ENCODE results near the gene ROBO1.

The ROBO1 gene

DNA sequence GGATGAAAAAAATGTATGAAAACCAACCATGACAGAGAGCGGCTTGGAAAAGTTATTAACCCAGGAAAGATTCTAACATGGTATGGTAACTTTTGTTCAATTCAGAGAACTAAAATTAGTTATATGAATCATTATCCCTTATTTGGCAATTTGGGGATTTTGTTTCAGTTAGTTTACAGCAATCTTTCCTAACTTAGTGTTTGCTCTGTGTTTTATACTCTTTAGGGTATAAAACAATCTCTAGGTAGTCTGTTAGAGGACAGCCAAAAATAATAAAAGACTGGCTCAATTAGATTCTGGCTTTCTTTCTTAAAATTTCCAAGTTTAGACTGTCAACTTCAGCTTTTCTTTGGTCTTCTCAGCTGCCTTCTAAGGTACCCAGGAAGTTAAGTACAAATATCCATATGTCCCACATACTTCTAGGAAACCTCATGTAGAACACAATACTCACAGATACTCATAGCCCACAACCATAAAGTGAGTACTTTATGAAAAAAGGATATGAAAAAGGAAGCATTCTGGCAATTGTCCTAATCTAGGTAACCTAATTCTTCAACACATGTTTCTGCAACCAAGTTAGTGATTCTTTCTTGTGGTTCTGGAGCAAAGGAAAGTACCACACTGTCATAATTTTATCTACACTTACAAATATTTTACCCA, 849.3 kb downstream of the ROBO1 start:
- Histone ChIP-seq H3K4me3 (ENCODE audit: low read depth, low read length) (no peak overlapping the region), H3K4me1 (ENCODE audit: control insufficient read depth, insufficient read depth, low read length) (peaks cover 8% of the 10 kb centered on the region; the same call in 1 of the 2 replicates), H3K27ac (ENCODE audit: low read depth, low read length) (peak overlapping the region; percentile 5), H3K36me3 (ENCODE audit: control insufficient read depth, insufficient read depth, low read length) (no peaks in the 10 kb centered on the region), H3K9me3 (ENCODE audit: control insufficient read depth, insufficient read depth, low read length) (no peaks in the 10 kb centered on the region), H3K9ac (ENCODE audit: low read depth, low read length) (no peak overlapping the region), H3K27me3 (ENCODE audit: control insufficient read depth, insufficient read depth, low read length) (no peaks in the 10 kb centered on the region)

DNA sequence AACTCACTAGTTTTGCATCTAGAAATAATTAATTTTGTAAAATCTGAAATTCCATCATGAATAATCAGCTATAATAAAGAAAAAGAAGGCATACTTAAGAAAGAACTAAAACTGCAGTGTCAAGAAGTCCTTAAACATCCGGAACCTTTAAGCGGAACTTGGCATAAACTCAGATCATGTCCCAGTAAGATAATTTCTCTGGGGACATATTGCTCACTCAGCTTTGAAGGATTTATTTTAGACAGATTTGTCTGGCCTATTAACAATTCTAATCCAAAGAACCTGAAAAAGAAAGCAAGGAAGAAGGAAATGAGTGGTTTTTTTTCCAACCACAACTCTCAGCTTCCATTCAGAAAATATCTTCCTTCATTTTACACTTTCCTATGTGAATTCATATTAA, 850.3 kb downstream of the ROBO1 start:
- H3K27me3 ChIP-seq (ENCODE audit: control insufficient read depth, insufficient read depth, low read length) = no peaks in the 10 kb centered on the region
- no peak overlapping the region for H3K9ac ChIP-seq (ENCODE audit: low read depth, low read length)
- no peak overlapping the region for H3K4me3 ChIP-seq (ENCODE audit: low read depth, low read length)
- no peaks in the 10 kb centered on the region for H3K9me3 ChIP-seq (ENCODE audit: control insufficient read depth, insufficient read depth, low read length)
- no peaks in the 10 kb centered on the region for H3K36me3 ChIP-seq (ENCODE audit: control insufficient read depth, insufficient read depth, low read length)
- H3K4me1 ChIP-seq (ENCODE audit: control insufficient read depth, insufficient read depth, low read length) = peaks cover 9% of the 10 kb centered on the region; the same call in 1 of the 2 replicates
- no peak overlapping the region for H3K27ac ChIP-seq (ENCODE audit: low read depth, low read length)

GRCh38 chr3:78913711-78914110, 854.1 kb downstream of the ROBO1 start:
- Histone ChIP-seq H3K9ac (ENCODE audit: low read depth, low read length) (no peak overlapping the region), H3K36me3 (ENCODE audit: control insufficient read depth, insufficient read depth, low read length) (no peaks in the 10 kb centered on the region), H3K27me3 (ENCODE audit: control insufficient read depth, insufficient read depth, low read length) (no peaks in the 10 kb centered on the region), H3K9me3 (ENCODE audit: control insufficient read depth, insufficient read depth, low read length) (no peaks in the 10 kb centered on the region), H3K4me1 (ENCODE audit: control insufficient read depth, insufficient read depth, low read length) (peaks cover 9% of the 10 kb centered on the region; the same call in 1 of the 2 replicates), H3K27ac (ENCODE audit: low read depth, low read length) (no peak overlapping the region), H3K4me3 (ENCODE audit: low read depth, low read length) (no peak overlapping the region)

DNA sequence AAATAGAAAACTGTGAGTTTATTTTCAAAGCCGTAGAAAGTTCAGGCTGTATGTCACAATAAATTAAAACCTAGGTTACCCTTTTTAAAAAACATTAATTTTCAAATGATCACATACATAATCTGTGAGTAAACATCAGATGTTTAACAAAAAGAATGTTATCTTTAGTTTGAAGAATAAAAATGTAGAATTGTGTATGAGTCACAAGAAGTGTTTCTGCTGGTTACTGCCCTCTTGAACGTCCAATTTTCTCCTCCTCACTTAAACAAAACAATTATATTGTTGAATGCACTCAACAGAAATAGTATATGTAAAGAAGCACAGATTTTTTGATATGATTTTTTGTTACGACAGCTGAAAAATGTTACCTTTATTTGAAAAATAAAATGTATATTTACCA, 855.1 kb downstream of the ROBO1 start:
- no peaks in the 10 kb centered on the region for H3K9me3 ChIP-seq (ENCODE audit: control insufficient read depth, insufficient read depth, low read length)
- H3K9ac ChIP-seq (ENCODE audit: low read depth, low read length) = no peak overlapping the region
- H3K27ac ChIP-seq (ENCODE audit: low read depth, low read length) = no peak overlapping the region
- H3K4me1 ChIP-seq (ENCODE audit: control insufficient read depth, insufficient read depth, low read length) = peaks cover 9% of the 10 kb centered on the region; the same call in 1 of the 2 replicates
- no peaks in the 10 kb centered on the region for H3K36me3 ChIP-seq (ENCODE audit: control insufficient read depth, insufficient read depth, low read length)
- no peaks in the 10 kb centered on the region for H3K27me3 ChIP-seq (ENCODE audit: control insufficient read depth, insufficient read depth, low read length)
- H3K4me3 ChIP-seq (ENCODE audit: low read depth, low read length) = no peak overlapping the region

DNA sequence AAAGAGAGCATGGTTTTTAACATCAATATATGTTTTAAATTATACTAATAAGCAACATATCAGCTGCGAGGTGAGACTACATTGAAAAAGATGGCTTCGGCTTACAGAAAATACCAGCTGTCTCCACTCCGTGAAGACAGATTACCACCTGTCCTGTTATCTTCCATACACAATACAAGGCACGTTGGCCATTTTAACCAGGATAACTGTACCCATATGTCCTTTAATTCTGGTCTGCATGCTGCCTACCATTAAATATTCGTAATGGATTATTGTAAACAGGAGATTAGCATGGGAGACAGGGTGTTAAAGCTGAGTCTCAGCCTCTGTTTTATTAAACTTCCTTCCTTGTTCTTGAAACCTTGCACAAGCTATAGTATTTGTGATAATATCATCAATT, 855.5 kb downstream of the ROBO1 start:
- Histone ChIP-seq H3K27me3 (ENCODE audit: control insufficient read depth, insufficient read depth, low read length) (no peaks in the 10 kb centered on the region), H3K9ac (ENCODE audit: low read depth, low read length) (no peak overlapping the region), H3K27ac (ENCODE audit: low read depth, low read length) (no peak overlapping the region), H3K36me3 (ENCODE audit: control insufficient read depth, insufficient read depth, low read length) (no peaks in the 10 kb centered on the region), H3K4me3 (ENCODE audit: low read depth, low read length) (no peak overlapping the region), H3K9me3 (ENCODE audit: control insufficient read depth, insufficient read depth, low read length) (no peaks in the 10 kb centered on the region), H3K4me1 (ENCODE audit: control insufficient read depth, insufficient read depth, low read length) (peaks cover 12% of the 10 kb centered on the region; the same call in 1 of the 2 replicates)

DNA sequence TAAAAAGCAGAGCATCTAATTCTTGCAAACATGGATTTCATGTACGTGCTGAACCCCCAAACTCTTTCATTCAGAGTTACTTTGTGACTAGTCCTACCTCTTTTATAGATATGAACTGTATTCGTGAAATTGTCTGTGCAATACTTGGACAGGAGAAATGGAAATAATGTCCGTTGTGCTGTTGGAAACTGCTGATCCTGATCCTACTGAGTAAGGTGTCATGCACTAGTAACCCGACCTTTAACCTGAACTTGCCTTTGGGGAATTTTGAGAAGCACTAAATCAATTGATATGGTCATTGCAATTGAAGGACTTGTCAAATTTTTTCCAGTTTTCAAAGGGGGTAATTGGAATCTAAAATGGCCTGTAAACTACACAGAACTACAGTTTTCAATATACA, 856.4 kb downstream of the ROBO1 start:
- H3K4me3 ChIP-seq (ENCODE audit: low read depth, low read length) = no peak overlapping the region
- no peak overlapping the region for H3K27ac ChIP-seq (ENCODE audit: low read depth, low read length)
- H3K27me3 ChIP-seq (ENCODE audit: control insufficient read depth, insufficient read depth, low read length) = no peaks in the 10 kb centered on the region
- no peak overlapping the region for H3K9ac ChIP-seq (ENCODE audit: low read depth, low read length)
- no peaks in the 10 kb centered on the region for H3K9me3 ChIP-seq (ENCODE audit: control insufficient read depth, insufficient read depth, low read length)
- H3K36me3 ChIP-seq (ENCODE audit: control insufficient read depth, insufficient read depth, low read length) = no peaks in the 10 kb centered on the region
- peaks cover 21% of the 10 kb centered on the region for H3K4me1 ChIP-seq (ENCODE audit: control insufficient read depth, insufficient read depth, low read length)

GRCh38 chr3:78908236-78908635, 859.6 kb downstream of the ROBO1 start:
- no peak overlapping the region for H3K4me3 ChIP-seq (ENCODE audit: low read depth, low read length)
- H3K9ac ChIP-seq (ENCODE audit: low read depth, low read length) = no peak overlapping the region
- no peak overlapping the region for H3K27ac ChIP-seq (ENCODE audit: low read depth, low read length)
- peaks cover 12% of the 10 kb centered on the region for H3K4me1 ChIP-seq (ENCODE audit: control insufficient read depth, insufficient read depth, low read length)
- H3K9me3 ChIP-seq (ENCODE audit: control insufficient read depth, insufficient read depth, low read length) = no peaks in the 10 kb centered on the region
- no peaks in the 10 kb centered on the region for H3K27me3 ChIP-seq (ENCODE audit: control insufficient read depth, insufficient read depth, low read length)
- H3K36me3 ChIP-seq (ENCODE audit: control insufficient read depth, insufficient read depth, low read length) = no peaks in the 10 kb centered on the region

DNA sequence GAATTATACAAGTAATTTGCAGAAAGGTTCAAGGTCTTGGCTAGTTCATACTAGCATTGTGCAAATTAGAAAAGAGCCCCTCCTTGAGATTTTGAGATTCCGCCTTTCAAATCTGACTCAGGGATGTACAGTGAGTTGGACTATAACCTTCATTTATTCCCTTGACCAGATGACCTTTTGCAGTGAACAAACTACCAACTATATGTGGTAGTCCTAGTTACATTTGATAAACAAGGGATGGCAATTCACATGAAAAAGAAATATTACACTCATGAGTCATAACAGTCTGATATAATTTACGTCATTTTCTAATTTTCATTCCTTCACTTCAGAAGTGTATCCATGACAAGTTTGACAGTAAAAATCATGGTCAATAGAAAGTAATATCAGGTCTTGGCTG, 860.4 kb downstream of the ROBO1 start:
- Histone ChIP-seq H3K36me3 (ENCODE audit: control insufficient read depth, insufficient read depth, low read length) (no peaks in the 10 kb centered on the region), H3K27ac (ENCODE audit: low read depth, low read length) (no peak overlapping the region), H3K9me3 (ENCODE audit: control insufficient read depth, insufficient read depth, low read length) (no peaks in the 10 kb centered on the region), H3K27me3 (ENCODE audit: control insufficient read depth, insufficient read depth, low read length) (no peaks in the 10 kb centered on the region), H3K9ac (ENCODE audit: low read depth, low read length) (no peak overlapping the region), H3K4me1 (ENCODE audit: control insufficient read depth, insufficient read depth, low read length) (peaks cover 12% of the 10 kb centered on the region), H3K4me3 (ENCODE audit: low read depth, low read length) (no peak overlapping the region)

DNA sequence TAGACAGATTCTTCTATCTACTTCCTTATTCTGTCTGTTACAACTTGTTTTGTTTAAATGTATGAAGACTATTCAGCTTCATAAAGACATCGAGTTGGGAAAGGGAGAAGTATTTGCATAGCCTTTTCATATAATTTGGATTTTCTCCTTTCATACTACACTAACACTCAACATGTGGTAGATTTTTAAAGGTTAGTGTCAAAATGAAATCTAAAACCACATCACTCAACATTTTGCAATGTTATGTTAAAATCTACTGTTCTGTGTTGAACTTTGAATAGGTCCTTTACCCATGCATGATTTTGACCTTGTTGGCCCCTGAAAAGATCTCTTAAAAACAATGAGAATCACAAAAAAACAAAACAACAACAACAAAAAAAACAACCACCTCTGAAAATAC, 860.9 kb downstream of the ROBO1 start:
- H3K27me3 ChIP-seq (ENCODE audit: control insufficient read depth, insufficient read depth, low read length) = no peaks in the 10 kb centered on the region
- H3K9me3 ChIP-seq (ENCODE audit: control insufficient read depth, insufficient read depth, low read length) = no peaks in the 10 kb centered on the region
- no peak overlapping the region for H3K9ac ChIP-seq (ENCODE audit: low read depth, low read length)
- H3K36me3 ChIP-seq (ENCODE audit: control insufficient read depth, insufficient read depth, low read length) = no peaks in the 10 kb centered on the region
- H3K27ac ChIP-seq (ENCODE audit: low read depth, low read length) = no peak overlapping the region
- H3K4me3 ChIP-seq (ENCODE audit: low read depth, low read length) = no peak overlapping the region
- H3K4me1 ChIP-seq (ENCODE audit: control insufficient read depth, insufficient read depth, low read length) = peaks cover 12% of the 10 kb centered on the region

DNA sequence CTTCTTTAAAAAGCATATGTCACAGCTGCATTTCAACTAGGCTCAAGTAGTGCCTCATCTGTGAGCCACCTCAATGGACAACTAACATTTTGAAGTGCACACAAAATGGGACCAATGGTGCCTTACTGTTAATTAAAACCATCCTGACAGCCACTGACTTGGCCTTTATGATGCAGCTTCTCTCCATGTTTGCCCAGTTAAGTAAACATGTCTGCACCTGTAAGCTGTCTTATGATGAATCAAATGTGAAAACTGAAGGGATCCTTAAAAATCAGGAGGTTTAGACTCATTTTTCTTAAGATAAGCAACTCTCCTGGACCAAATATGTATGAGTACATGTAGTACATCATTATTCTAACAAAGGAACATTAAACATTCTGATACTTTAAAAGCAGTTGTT, 861.6 kb downstream of the ROBO1 start:
- no peaks in the 10 kb centered on the region for H3K9me3 ChIP-seq (ENCODE audit: control insufficient read depth, insufficient read depth, low read length)
- no peaks in the 10 kb centered on the region for H3K27me3 ChIP-seq (ENCODE audit: control insufficient read depth, insufficient read depth, low read length)
- no peak overlapping the region for H3K4me3 ChIP-seq (ENCODE audit: low read depth, low read length)
- H3K9ac ChIP-seq (ENCODE audit: low read depth, low read length) = no peak overlapping the region
- no peak overlapping the region for H3K27ac ChIP-seq (ENCODE audit: low read depth, low read length)
- peaks cover 12% of the 10 kb centered on the region for H3K4me1 ChIP-seq (ENCODE audit: control insufficient read depth, insufficient read depth, low read length)
- H3K36me3 ChIP-seq (ENCODE audit: control insufficient read depth, insufficient read depth, low read length) = no peaks in the 10 kb centered on the region

GRCh38 chr3:78905700-78906099, 862.1 kb downstream of the ROBO1 start:
- peaks cover 12% of the 10 kb centered on the region for H3K4me1 ChIP-seq (ENCODE audit: control insufficient read depth, insufficient read depth, low read length)
- H3K27me3 ChIP-seq (ENCODE audit: control insufficient read depth, insufficient read depth, low read length) = no peaks in the 10 kb centered on the region
- H3K9me3 ChIP-seq (ENCODE audit: control insufficient read depth, insufficient read depth, low read length) = no peaks in the 10 kb centered on the region
- no peak overlapping the region for H3K27ac ChIP-seq (ENCODE audit: low read depth, low read length)
- H3K4me3 ChIP-seq (ENCODE audit: low read depth, low read length) = no peak overlapping the region
- no peaks in the 10 kb centered on the region for H3K36me3 ChIP-seq (ENCODE audit: control insufficient read depth, insufficient read depth, low read length)
- H3K9ac ChIP-seq (ENCODE audit: low read depth, low read length) = no peak overlapping the region
